Esophagus squamous epithelium (tissue), 4 donors: ENCODE data around the gene OR2F1.

Experiments
- CTCF ChIP-seq, 6 experiments: fragments of 450-650 bp in 4 of 6; fragments of 200-600 bp in 2 of 6; sonication (generic) in 2 of 6; IDR thresholded peaks; one replicate each; pipeline ENCODE4 v1.5.1; 2016 to 2019; ENCODE audit warnings: antibody characterized with exemption in 6 of 6, mild to moderate bottlenecking in 4 of 6, moderate library complexity in 4 of 6
- POLR2A ChIP-seq, 4 donors: fragments of 450-650 bp; IDR thresholded peaks; one replicate each; pipeline ENCODE4 v1.6.1; 2017; ENCODE audit warnings: antibody characterized with exemption in 4 of 4, mild to moderate bottlenecking in 4 of 4, moderate library complexity in 3 of 4

GRCh38 chr7:143992670-143993069, 38.0 kb downstream of the OR2F1 start:
- TF ChIP-seq POLR2A (IDR thresholded peaks at IDR 0.05) = no peak
- no peak for TF ChIP-seq CTCF (IDR thresholded peaks at IDR 0.05)
